Gastroesophageal sphincter (tissue), 4 donors: ENCODE measurements around the gene SLC2A6. TPM values are rescaled to one million over a fixed set of nuclear protein-coding genes. Genes with fewer than 3 reads are reported as not detected.

ENCODE experiments used
- ATAC-seq: fragments of 150-250 bp; one replicate; pipeline ENCODE4 v1.9.1; 2016; ENCODE audit warnings: mild to moderate bottlenecking, moderate library complexity
- H3K27ac ChIP-seq, 4 donors: fragments of 200-600 bp; sonication (generic) in 3 of 4; 1 replicate in 3 of 4; 2 replicates in 1 of 4; pipeline ENCODE4 v1.5.1; 2016 to 2019
- H3K27me3 ChIP-seq: fragments of 200-600 bp; sonication (generic); one replicate; pipeline ENCODE4 v1.5.1; 2019
- H3K36me3 ChIP-seq, 2 donors: fragments of 200-600 bp; sonication (generic); one replicate each; pipeline ENCODE4 v1.5.1; 2019; ENCODE audit warnings: control low read depth in 1 of 2
- H3K4me1 ChIP-seq, 3 donors: fragments of 200-600 bp; sonication (generic); 1 replicate in 2 of 3; 2 replicates in 1 of 3; pipeline ENCODE4 v1.5.1; 2016 to 2019; ENCODE audit warnings: control low read depth in 2 of 3
- H3K4me3 ChIP-seq, 2 donors: fragments of 200-600 bp; sonication (generic); one replicate each; pipeline ENCODE4 v1.5.1; 2019; ENCODE audit warnings: mild to moderate bottlenecking in 1 of 2, moderate library complexity in 1 of 2
- H3K9me3 ChIP-seq, 3 donors: fragments of 200-600 bp; sonication (generic); one replicate each; pipeline ENCODE4 v1.5.1; 2017 to 2019; ENCODE audit warnings: control low read depth in 2 of 3
- EP300 ChIP-seq: sonication (generic); formaldehyde crosslinking; IDR thresholded peaks from one replicate; pipeline ENCODE4 v1.6.1; 2017; ENCODE audit warnings: antibody characterized with exemption, mild to moderate bottlenecking
- POLR2A ChIP-seq, 2 donors: fragments of 450-650 bp; IDR thresholded peaks; one replicate each; pipeline ENCODE4 v1.6.1; 2017; ENCODE audit warnings: antibody characterized with exemption in 2 of 2, mild to moderate bottlenecking in 2 of 2, moderate library complexity in 1 of 2
- POLR2AphosphoS5 ChIP-seq: sonication (generic); formaldehyde crosslinking; IDR thresholded peaks from one replicate; pipeline ENCODE4 v1.6.1; 2017; ENCODE audit warnings: antibody characterized with exemption
- WGBS, 2 donors: methylation state at CpG; one replicate each; pipeline ENCODE4 v1.1.5; 2018; ENCODE audit warnings: low coverage in 1 of 2; 5-methylcytosine and 5-hydroxymethylcytosine counted together
- total RNA-seq, 4 donors: library from RNA; depleted of rRNA; stranded (reverse); fragments of >200 nt; gene quantifications; one replicate each; pipeline ENCODE4 v1.1.0, GENCODE V29; 2016
- TF ChIP-seq, protein P1 (sequence below), 4 experiments: fragments of 200-600 bp in 2 of 4; fragments of 450-650 bp in 2 of 4; sonication (generic) in 1 of 4; IDR thresholded peaks; one replicate each; pipeline ENCODE4 v1.5.1; 2017 to 2019; ENCODE audit warnings: antibody characterized with exemption in 4 of 4, mild to moderate bottlenecking in 2 of 4, moderate library complexity in 2 of 4

SLC2A6 gene
- total RNA-seq, 4 donors from 2014 or later: 1.7 to 11.8 (median 5.2) TPM

DNA sequence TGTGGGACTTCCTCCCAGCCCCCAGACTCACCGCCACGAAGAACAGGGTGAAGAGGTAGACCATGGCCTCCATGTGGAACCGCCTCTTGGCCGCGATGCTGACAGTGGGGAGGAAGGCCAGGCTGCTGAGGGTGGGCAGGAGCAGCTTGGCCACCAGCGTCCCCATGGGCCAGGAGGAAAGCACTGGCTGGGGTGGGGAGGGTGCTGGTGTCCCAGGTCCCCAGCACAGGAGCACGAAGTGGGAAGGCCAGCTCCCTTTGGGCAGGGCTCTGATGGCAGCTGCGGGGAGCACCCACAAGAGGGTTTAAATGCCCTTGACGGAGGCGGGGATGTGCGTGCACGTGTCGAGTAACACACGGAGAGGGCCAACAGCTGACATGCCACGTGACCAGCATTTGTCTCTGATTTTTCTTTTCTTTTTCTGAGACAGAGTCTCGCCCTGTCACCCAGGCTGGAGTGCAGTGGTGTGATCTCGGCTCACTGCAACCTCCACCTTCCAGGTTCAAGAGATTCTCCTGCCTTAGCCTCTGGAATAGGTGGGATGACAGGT, 45.9 kb upstream of the SLC2A6 start, which contains the start of gene MYMK:
Gene MYMK (minus strand): TSS at position 281 of the 550 bp plus-strand sequence. CDS start 115 bp downstream, at position 166.
- Histone ChIP-seq H3K4me1 (peaks cover 0 to 43% (median 17%) of the 10 kb centered on the region in 3 donors), H3K9me3 (no peaks in the 10 kb centered on the region), H3K27me3 (peaks cover 23% of the 10 kb centered on the region), H3K27ac (no peak within 1 kb of the TSS), H3K36me3 (no peaks in the 10 kb centered on the region), H3K4me3 (no peak within 1 kb of the TSS)
- 94 to 96% methylated on average over 8 to 11 of the region's 17 CpGs for WGBS, 2 donors
- TF ChIP-seq POLR2A (IDR thresholded peaks at IDR 0.05): no peak
- TF ChIP-seq, protein P1, sequence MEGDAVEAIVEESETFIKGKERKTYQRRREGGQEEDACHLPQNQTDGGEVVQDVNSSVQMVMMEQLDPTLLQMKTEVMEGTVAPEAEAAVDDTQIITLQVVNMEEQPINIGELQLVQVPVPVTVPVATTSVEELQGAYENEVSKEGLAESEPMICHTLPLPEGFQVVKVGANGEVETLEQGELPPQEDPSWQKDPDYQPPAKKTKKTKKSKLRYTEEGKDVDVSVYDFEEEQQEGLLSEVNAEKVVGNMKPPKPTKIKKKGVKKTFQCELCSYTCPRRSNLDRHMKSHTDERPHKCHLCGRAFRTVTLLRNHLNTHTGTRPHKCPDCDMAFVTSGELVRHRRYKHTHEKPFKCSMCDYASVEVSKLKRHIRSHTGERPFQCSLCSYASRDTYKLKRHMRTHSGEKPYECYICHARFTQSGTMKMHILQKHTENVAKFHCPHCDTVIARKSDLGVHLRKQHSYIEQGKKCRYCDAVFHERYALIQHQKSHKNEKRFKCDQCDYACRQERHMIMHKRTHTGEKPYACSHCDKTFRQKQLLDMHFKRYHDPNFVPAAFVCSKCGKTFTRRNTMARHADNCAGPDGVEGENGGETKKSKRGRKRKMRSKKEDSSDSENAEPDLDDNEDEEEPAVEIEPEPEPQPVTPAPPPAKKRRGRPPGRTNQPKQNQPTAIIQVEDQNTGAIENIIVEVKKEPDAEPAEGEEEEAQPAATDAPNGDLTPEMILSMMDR (IDR thresholded peaks at IDR 0.05): no peak
- no peak for TF ChIP-seq EP300
- no peak for ATAC-seq

DNA sequence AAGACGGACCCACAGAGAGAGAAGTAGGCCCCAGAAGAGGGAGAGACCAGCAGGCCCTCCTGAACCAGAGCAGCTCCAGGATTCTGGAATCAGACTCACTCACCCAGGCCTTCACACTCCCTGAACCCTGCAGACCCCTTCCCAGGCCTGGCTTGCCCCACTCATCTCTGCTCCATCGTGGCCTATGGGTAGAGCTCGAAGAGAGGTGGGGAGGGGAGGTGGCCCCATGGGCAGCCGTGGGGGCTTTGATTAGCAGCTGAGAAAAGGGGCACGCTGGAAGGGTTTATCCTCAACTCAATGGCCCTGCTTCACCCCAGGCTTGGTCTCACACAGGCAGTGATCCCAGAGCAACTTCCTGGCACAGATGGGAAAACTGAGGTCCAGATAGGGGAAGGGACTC, 45.2 kb upstream of the SLC2A6 start:
- TF ChIP-seq EP300 (no peak), POLR2A (IDR thresholded peaks at IDR 0.05) (no peak), POLR2AphosphoS5 (no peak)
- TF ChIP-seq, protein P1 (IDR thresholded peaks at IDR 0.05): no peak
- WGBS, 2 donors: 75 to 88% methylated on average over 1 to 5 of the region's 5 CpGs
- peaks cover 0 to 38% (median 17%) of the 10 kb centered on the region in 3 donors for H3K4me1 ChIP-seq
- no peak overlapping the region for H3K27ac ChIP-seq
- H3K36me3 ChIP-seq: no peaks in the 10 kb centered on the region
- ATAC-seq: no peak
- H3K4me3 ChIP-seq: no peak overlapping the region
- peaks cover 17% of the 10 kb centered on the region for H3K27me3 ChIP-seq
- no peaks in the 10 kb centered on the region for H3K9me3 ChIP-seq

DNA sequence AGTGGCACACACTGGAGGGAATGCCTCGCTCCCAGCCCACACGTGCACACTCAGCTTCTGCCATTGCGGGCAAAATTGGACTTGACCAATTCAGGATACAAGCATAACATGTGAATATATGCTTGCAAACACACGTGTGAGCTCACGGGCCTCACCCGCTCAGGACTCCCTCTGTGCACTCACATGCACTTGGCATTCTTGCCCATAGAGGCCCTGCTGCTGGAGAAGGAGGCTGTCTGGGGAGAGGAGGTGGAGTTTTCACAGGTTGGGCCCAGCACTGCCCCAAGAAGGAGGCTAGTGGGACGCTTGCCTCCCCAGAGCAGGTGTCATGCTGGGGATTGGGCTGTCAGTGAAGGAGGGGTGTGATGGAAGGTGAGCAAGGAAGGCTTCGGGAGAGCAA, 44.2 kb upstream of the SLC2A6 start:
- no peak for ATAC-seq
- Histone ChIP-seq H3K4me3 (no peak overlapping the region), H3K36me3 (no peaks in the 10 kb centered on the region), H3K4me1 (peaks cover 0 to 27% (median 11%) of the 10 kb centered on the region in 3 donors), H3K9me3 (no peaks in the 10 kb centered on the region), H3K27me3 (peaks cover 8% of the 10 kb centered on the region), H3K27ac (no peak overlapping the region)
- no peak for TF ChIP-seq EP300
- TF ChIP-seq, protein P1 (IDR thresholded peaks at IDR 0.05): no peak
- TF ChIP-seq POLR2A (IDR thresholded peaks at IDR 0.05): no peak
- no peak for TF ChIP-seq POLR2AphosphoS5
- 69 to 93% methylated on average over 2 to 3 of the region's 8 CpGs for WGBS, 2 donors

DNA sequence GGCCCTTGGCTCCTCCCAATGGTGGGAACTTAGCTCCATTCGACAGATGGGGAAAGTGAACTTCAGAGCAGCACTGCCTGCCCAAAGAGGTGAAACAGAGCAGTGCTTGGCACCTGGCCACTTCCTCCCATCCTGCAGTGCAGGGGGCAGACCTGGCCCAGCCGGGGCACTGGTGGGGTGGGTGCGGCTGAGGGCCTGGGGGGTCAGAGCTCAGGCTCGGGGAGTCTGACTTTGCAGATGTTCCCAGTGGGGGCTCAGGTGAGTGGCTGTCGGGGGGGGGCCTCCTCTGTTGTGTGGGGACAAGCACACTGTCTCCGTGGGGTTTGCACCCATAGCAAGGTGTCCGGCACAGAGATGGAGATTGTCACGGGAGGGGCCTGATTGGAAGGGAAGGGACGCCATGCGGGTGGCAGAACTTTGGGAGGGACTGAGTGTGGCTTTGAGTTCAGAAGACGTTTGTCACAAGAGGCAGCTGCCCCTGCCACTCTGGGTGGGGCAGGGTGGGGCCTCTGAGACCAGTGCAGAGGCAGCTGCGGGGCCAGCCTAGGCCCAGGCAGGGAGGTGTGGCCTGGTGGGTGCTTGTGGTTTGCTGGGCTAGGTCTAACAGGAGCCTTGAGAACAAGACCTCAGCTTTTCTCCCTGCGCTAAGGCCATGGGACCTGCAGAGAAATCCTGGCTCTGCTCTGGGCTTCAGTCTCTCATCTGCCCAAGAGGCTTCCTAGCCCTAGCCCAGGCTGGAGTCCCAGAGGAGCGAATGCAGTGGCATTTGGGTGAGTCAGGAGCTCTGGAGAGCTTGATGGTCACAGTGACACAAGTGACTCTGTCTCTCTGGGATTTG, 43.4 kb upstream of the SLC2A6 start:
- Histone ChIP-seq H3K27ac (no peak overlapping the region), H3K4me1 (peaks cover 0 to 19% (median 6%) of the 10 kb centered on the region in 3 donors), H3K36me3 (no peaks in the 10 kb centered on the region), H3K27me3 (peaks cover 7% of the 10 kb centered on the region), H3K9me3 (no peaks in the 10 kb centered on the region), H3K4me3 (no peak overlapping the region)
- no peak for TF ChIP-seq POLR2AphosphoS5
- TF ChIP-seq POLR2A (IDR thresholded peaks at IDR 0.05): no peak
- TF ChIP-seq, protein P1 (IDR thresholded peaks at IDR 0.05): no peak
- no peak for TF ChIP-seq EP300
- 96% methylated on average over 5 of the region's 14 CpGs; no CpG with 5 or more reads in 1 of the 2 donors for WGBS, 2 donors
- ATAC-seq: no peak
